Smooth muscle cell of the umbilical artery (primary cell): ENCODE measurements around the gene PDHB. TPM values are rescaled to one million over a fixed set of nuclear protein-coding genes. Genes with fewer than 3 reads are reported as not detected.

ENCODE experiments used
- total RNA-seq: library from RNA; depleted of rRNA; stranded (reverse); fragments of >200 nt; gene quantifications from 2 replicates; pipeline ENCODE4 v1.2.3, GENCODE V29; 2014

The PDHB gene
- 92.1 and 122 TPM in 2 replicates for total RNA-seq

DNA sequence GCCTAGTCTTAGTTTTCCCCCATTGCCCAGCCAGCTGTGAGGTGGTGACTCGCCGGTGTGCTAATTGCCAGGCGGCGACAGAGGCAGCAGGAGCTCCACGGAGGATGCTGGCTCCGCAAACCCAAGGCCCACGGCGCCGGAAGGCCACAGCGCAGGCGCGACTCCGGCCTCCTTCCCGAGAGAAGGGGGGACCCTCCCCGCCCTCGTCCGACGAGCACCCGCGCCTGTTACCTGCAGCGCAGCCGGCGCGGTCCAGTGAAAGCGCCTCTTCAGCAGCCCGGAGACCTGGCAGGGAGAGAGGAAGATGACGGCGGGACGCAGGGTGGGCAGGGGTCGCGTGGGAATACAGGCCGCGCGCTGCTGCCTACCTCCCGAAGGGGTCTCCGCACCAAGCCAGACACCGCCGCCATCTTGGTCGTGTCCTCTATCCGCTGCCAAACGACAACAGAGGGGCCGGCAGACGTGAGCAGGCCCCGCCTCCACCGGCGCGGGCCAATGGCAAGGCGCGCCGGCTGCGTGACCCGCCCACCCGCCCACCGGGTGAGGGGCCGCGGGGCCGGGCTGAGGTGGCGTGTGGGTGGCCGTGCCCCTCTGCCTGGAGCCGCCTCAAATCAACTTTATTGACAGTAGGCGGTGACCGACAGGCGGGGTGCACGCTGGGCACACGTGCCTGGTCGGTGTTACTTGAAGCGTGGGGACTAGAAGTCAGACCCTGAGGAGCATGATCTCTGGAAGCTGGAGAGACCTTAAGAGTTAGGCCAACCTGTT, at the start of gene PDHB:
Gene PDHB (minus strand): TSS at position 433 of the 768 bp plus-strand sequence. CDS start 23 bp downstream, at position 410.

Other genes starting within 250 kb of the PDHB start
- gene DNASE1L3, start 222.9 kb downstream of the PDHB start, total RNA-seq: not detected in 2 replicates
- gene ABHD6, start 196.0 kb downstream of the PDHB start, total RNA-seq: 11.1 and 12.2 TPM in 2 replicates
- gene RPP14, start 127.6 kb downstream of the PDHB start, total RNA-seq: 12.8 and 15.9 TPM in 2 replicates
- gene HTD2, start 127.3 kb downstream of the PDHB start, total RNA-seq: 11.3 and 11.5 TPM in 2 replicates
- 21.8 and 37.4 TPM in 2 replicates for gene PXK, start 100.9 kb downstream of the PDHB start, total RNA-seq
- gene KCTD6, start 58.3 kb upstream of the PDHB start, total RNA-seq: 7.7 and 10.0 TPM in 2 replicates
- 7.0 and 13.4 TPM in 2 replicates for gene ACOX2, start 103.4 kb upstream of the PDHB start, total RNA-seq
- gene FAM107A, start 143.6 kb upstream of the PDHB start, total RNA-seq: not detected in 2 replicates
- gene FAM3D, start 232.9 kb upstream of the PDHB start, total RNA-seq: not detected in 2 replicates